Measurements from ENCODE around the gene GNB1.

- TF ChIP-seq, protein P1, sequence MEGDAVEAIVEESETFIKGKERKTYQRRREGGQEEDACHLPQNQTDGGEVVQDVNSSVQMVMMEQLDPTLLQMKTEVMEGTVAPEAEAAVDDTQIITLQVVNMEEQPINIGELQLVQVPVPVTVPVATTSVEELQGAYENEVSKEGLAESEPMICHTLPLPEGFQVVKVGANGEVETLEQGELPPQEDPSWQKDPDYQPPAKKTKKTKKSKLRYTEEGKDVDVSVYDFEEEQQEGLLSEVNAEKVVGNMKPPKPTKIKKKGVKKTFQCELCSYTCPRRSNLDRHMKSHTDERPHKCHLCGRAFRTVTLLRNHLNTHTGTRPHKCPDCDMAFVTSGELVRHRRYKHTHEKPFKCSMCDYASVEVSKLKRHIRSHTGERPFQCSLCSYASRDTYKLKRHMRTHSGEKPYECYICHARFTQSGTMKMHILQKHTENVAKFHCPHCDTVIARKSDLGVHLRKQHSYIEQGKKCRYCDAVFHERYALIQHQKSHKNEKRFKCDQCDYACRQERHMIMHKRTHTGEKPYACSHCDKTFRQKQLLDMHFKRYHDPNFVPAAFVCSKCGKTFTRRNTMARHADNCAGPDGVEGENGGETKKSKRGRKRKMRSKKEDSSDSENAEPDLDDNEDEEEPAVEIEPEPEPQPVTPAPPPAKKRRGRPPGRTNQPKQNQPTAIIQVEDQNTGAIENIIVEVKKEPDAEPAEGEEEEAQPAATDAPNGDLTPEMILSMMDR (IDR thresholded peaks at IDR 0.05; ENCODE audit: low read length): no peak
- TF ChIP-seq EZH2 (IDR thresholded peaks at IDR 0.05; ENCODE audit: borderline replicate concordance, low read length): no peak
Measured at GRCh38 chr1:1927751-1928150, 36.9 kb upstream of the GNB1 start.
